Choroid plexus epithelial cell (primary cell): ENCODE measurements around the gene IL1R2.
"Not testable (repeated sequence)": the region's sequence is repeated elsewhere in the genome, so short reads cannot be mapped to it uniquely, and the experiment has no call there.

Experiments
- DNase-seq: peaks from one replicate; pipeline ENCODE4 v3.0.0-alpha.2; 2010; ENCODE audit warnings: low read depth
- H3K4me3 ChIP-seq: 2 replicates; pipeline ENCODE4 v1.5.1; 2011; ENCODE audit warnings: low read depth, mild to moderate bottlenecking, control low read depth, low read length, moderate library complexity
- CTCF ChIP-seq: conservative IDR thresholded peaks from 2 replicates; pipeline ENCODE4 v1.5.1; 2011; ENCODE audit warnings: low read depth, mild to moderate bottlenecking, control low read depth, inconsistent platforms, low read length, moderate library complexity

Gene IL1R2

GRCh38 chr2:102001767-102002142 is 10.0 kb downstream of the IL1R2 start:
- no peak for DNase-seq
- no peak overlapping the region for H3K4me3 ChIP-seq
- no peak for TF ChIP-seq CTCF

GRCh38 chr2:102002228-102002627 is 10.5 kb downstream of the IL1R2 start:
- no peak for TF ChIP-seq CTCF
- H3K4me3 ChIP-seq, result no peak overlapping the region
- no peak for DNase-seq

GRCh38 chr2:102002909-102003308 is 11.1 kb downstream of the IL1R2 start:
- H3K4me3 ChIP-seq, DNase-seq: not testable (repeated sequence)

- DNase-seq, result no peak
- H3K4me3 ChIP-seq, result no peak overlapping the region
- TF ChIP-seq CTCF, result no peak
These were observed 11.9 kb downstream of the IL1R2 start for GRCh38 chr2:102003696-102004095.

- no peak for DNase-seq
- H3K4me3 ChIP-seq, result no peak overlapping the region
- TF ChIP-seq CTCF, result no peak
These were observed 12.8 kb downstream of the IL1R2 start for GRCh38 chr2:102004581-102004980.

- H3K4me3 ChIP-seq, result no peak overlapping the region
- TF ChIP-seq CTCF, result no peak
- no peak for DNase-seq
These were observed 13.7 kb downstream of the IL1R2 start for GRCh38 chr2:102005449-102005848.

- peak; percentile 81 for DNase-seq
- peak; percentile 81 for TF ChIP-seq CTCF
These were observed 14.5 kb downstream of the IL1R2 start for GRCh38 chr2:102005989-102006885.

More at GRCh38 chr2:102005989-102006885, 14.5 kb downstream of the IL1R2 start:
- H3K4me3 ChIP-seq, result no peak overlapping the region
